Right lobe of liver (tissue), 4 donors: ENCODE measurements around the gene EPHA4.

ENCODE experiments used
- CTCF ChIP-seq, 4 donors: fragments of 200-600 bp in 3 of 4; fragments of 450-650 bp in 1 of 4; IDR thresholded peaks; one replicate each; pipeline versions ENCODE4 v1.5.1 to v1.8.0; 2016 to 2022; ENCODE audit warnings: antibody characterized with exemption in 4 of 4, mild to moderate bottlenecking in 2 of 4
- POLR2A ChIP-seq: fragments of 450-650 bp; IDR thresholded peaks from one replicate; pipeline ENCODE4 v1.6.1; 2017; ENCODE audit warnings: antibody characterized with exemption, mild to moderate bottlenecking
- donor health status: DM: no; HTN: no; CAD: no.
- donor health status: DM: no; HTN: no; CAD: no.
- donor health status: DM: no; HTN: yes; CAD: no.

GRCh38 chr2:221461901-221462300 is 110.2 kb downstream of the EPHA4 start:
- TF ChIP-seq CTCF (IDR thresholded peaks at IDR 0.05) (no peak), POLR2A (no peak)
